Spinal cord (tissue), 10 donors: Measurements from ENCODE around the gene CYP4B1. TPM values are rescaled to one million over a fixed set of nuclear protein-coding genes. Genes with fewer than 3 reads are reported as not detected.
"Not testable (repeated sequence)": the region's sequence is repeated elsewhere in the genome, so short reads cannot be mapped to it uniquely, and the experiment has no call there.

ENCODE experiments used
- DNase-seq, 6 donors: peaks; one replicate each; pipeline versions ENCODE4 v3.0.0 to v3.0.0-alpha.2; 2013 to 2015; ENCODE audit warnings: low spot score in 6 of 6, low read depth in 4 of 6
- H3K27ac ChIP-seq: one replicate; pipeline ENCODE4 v1.5.1; 2013; ENCODE audit warnings: low read depth, low read length, control low read depth
- H3K27me3 ChIP-seq: one replicate; pipeline ENCODE4 v1.6.1; 2013; ENCODE audit warnings: low read length; ENCODE audit not compliant: control insufficient read depth, insufficient read depth
- H3K36me3 ChIP-seq: one replicate; pipeline ENCODE4 v1.6.1; 2013; ENCODE audit warnings: low read length; ENCODE audit not compliant: control insufficient read depth, insufficient read depth
- H3K4me1 ChIP-seq: one replicate; pipeline ENCODE4 v1.6.1; 2013; ENCODE audit warnings: low read length; ENCODE audit not compliant: control insufficient read depth, insufficient read depth
- H3K4me3 ChIP-seq: one replicate; pipeline ENCODE4 v1.5.1; 2013; ENCODE audit warnings: low read depth, low read length, control low read depth
- H3K9me3 ChIP-seq: one replicate; pipeline ENCODE4 v1.6.1; 2013; ENCODE audit warnings: low read length; ENCODE audit not compliant: control insufficient read depth, insufficient read depth
- WGBS: methylation state at CpG from one replicate; pipeline ENCODE4 v1.1.5; 2013; ENCODE audit warnings: missing lambda C conversion rate; ENCODE audit not compliant: insufficient coverage; 5-methylcytosine and 5-hydroxymethylcytosine counted together
- polyA plus RNA-seq, 2 donors: library from polyadenylated mRNA; unstranded; fragments of 120-200 nt; gene quantifications; one replicate each; pipeline ENCODE4 v1.2.1, GENCODE V29; 2013; ENCODE audit not compliant: insufficient read length in 2 of 2
- total RNA-seq, 2 donors: library from RNA; depleted of rRNA in 1 of 2; stranded (reverse); fragments of 120-200 nt in 1 of 2; fragments of >200 nt in 1 of 2; gene quantifications; one replicate each; pipeline versions ENCODE4 v1.2.3 to v1.2.4, GENCODE V29; 2013 to 2014
- donor health status: healthy.

Gene CYP4B1
- total and polyA plus RNA-seq, 4 donors: 0.33 to 0.66 (median 0.53) TPM

GRCh38 chr1:46788634-46789033, 10.2 kb upstream of the CYP4B1 start:
- DNase-seq, H3K36me3 ChIP-seq, H3K4me3 ChIP-seq, H3K9me3 ChIP-seq, H3K27me3 ChIP-seq, H3K27ac ChIP-seq, H3K4me1 ChIP-seq: not testable (repeated sequence)
- WGBS: 80% methylated on average over 2 of the region's 4 CpGs

GRCh38 chr1:46790446-46791101, 8.3 kb upstream of the CYP4B1 start:
- Histone ChIP-seq H3K27ac (no peak overlapping the region), H3K9me3 (no peaks in the 10 kb centered on the region), H3K4me1 (no peaks in the 10 kb centered on the region), H3K36me3 (no peaks in the 10 kb centered on the region), H3K27me3 (no peaks in the 10 kb centered on the region), H3K4me3 (no peak overlapping the region)
- DNase-seq: no peak
- 60% methylated on average over 1 of the region's 1 CpG for WGBS

- no peak overlapping the region for H3K4me3 ChIP-seq
- 83% methylated on average over 1 of the region's 3 CpGs for WGBS
- H3K27ac ChIP-seq: no peak overlapping the region
- no peaks in the 10 kb centered on the region for H3K27me3 ChIP-seq
- no peaks in the 10 kb centered on the region for H3K36me3 ChIP-seq
- H3K9me3 ChIP-seq: no peaks in the 10 kb centered on the region
- H3K4me1 ChIP-seq: no peaks in the 10 kb centered on the region
- DNase-seq: no peak
These were observed 5.7 kb upstream of the CYP4B1 start for GRCh38 chr1:46793126-46793525.

GRCh38 chr1:46797696-46798470, 963 bp upstream of the CYP4B1 start:
- no peaks in the 10 kb centered on the region for H3K27me3 ChIP-seq
- no peak overlapping the region for H3K27ac ChIP-seq
- no peaks in the 10 kb centered on the region for H3K9me3 ChIP-seq
- no CpG with 5 or more reads among the region's 1 CpG for WGBS
- peaks cover 8% of the 10 kb centered on the region for H3K4me1 ChIP-seq
- no peak overlapping the region for H3K4me3 ChIP-seq
- H3K36me3 ChIP-seq: no peaks in the 10 kb centered on the region
- no peak for DNase-seq

GRCh38 chr1:46800742-46801141, 1.9 kb downstream of the CYP4B1 start:
- Histone ChIP-seq H3K9me3 (no peaks in the 10 kb centered on the region), H3K27me3 (no peaks in the 10 kb centered on the region), H3K4me1 (peaks cover 8% of the 10 kb centered on the region), H3K27ac (no peak overlapping the region), H3K4me3 (no peak overlapping the region), H3K36me3 (no peaks in the 10 kb centered on the region)
- 76% methylated on average over 2 of the region's 4 CpGs for WGBS
- DNase-seq: no peak

- Histone ChIP-seq H3K4me3 (no peak overlapping the region), H3K27ac (no peak overlapping the region), H3K36me3 (no peaks in the 10 kb centered on the region), H3K9me3 (no peaks in the 10 kb centered on the region), H3K27me3 (no peaks in the 10 kb centered on the region), H3K4me1 (peaks cover 8% of the 10 kb centered on the region)
- 82% methylated on average over 3 of the region's 5 CpGs for WGBS
- no peak for DNase-seq
These were observed 2.6 kb downstream of the CYP4B1 start for GRCh38 chr1:46801323-46802055.

- DNase-seq: no peak
- peaks cover 8% of the 10 kb centered on the region for H3K4me1 ChIP-seq
- no peaks in the 10 kb centered on the region for H3K36me3 ChIP-seq
- no CpG with 5 or more reads among the region's 1 CpG for WGBS
- H3K9me3 ChIP-seq: no peaks in the 10 kb centered on the region
- no peaks in the 10 kb centered on the region for H3K27me3 ChIP-seq
- no peak overlapping the region for H3K27ac ChIP-seq
- no peak overlapping the region for H3K4me3 ChIP-seq
These were observed 3.2 kb downstream of the CYP4B1 start for GRCh38 chr1:46802081-46802480.

GRCh38 chr1:46802901-46803574, 4.2 kb downstream of the CYP4B1 start:
- DNase-seq: no peak
- H3K27me3 ChIP-seq: no peaks in the 10 kb centered on the region
- H3K4me3 ChIP-seq: no peak overlapping the region
- no peaks in the 10 kb centered on the region for H3K9me3 ChIP-seq
- H3K4me1 ChIP-seq: peaks cover 8% of the 10 kb centered on the region
- no peak overlapping the region for H3K27ac ChIP-seq
- no peaks in the 10 kb centered on the region for H3K36me3 ChIP-seq
- 77% methylated on average over 6 of the region's 6 CpGs for WGBS

GRCh38 chr1:46804027-46804889, 5.4 kb downstream of the CYP4B1 start:
- Histone ChIP-seq H3K4me1 (peaks cover 3% of the 10 kb centered on the region), H3K36me3 (no peaks in the 10 kb centered on the region), H3K27ac (no peak overlapping the region), H3K9me3 (no peaks in the 10 kb centered on the region), H3K27me3 (no peaks in the 10 kb centered on the region), H3K4me3 (no peak overlapping the region)
- 83% methylated on average over 2 of the region's 2 CpGs for WGBS
- no peak for DNase-seq
